Panc1 (cell line): ENCODE measurements around the gene IGF1.

Experiments used
- CTCF ChIP-seq: fragments of 450-650 bp; IDR thresholded peaks from 2 replicates; pipeline ENCODE4 v1.5.1; 2017; ENCODE audit warnings: mild to moderate bottlenecking
- POLR2AphosphoS5 ChIP-seq: IDR thresholded peaks from 2 replicates; pipeline ENCODE4 v1.6.1; 2012; ENCODE audit warnings: mild to moderate bottlenecking, low read depth, low read length, moderate library complexity
- REST ChIP-seq, 2 experiments: IDR thresholded peaks; 2 replicates each; pipeline ENCODE4 v1.6.1; 2011 to 2012; ENCODE audit warnings: low read depth in 2 of 2, control low read depth in 1 of 2, low read length in 1 of 2, mild to moderate bottlenecking in 1 of 2, moderate library complexity in 1 of 2; ENCODE audit not compliant: insufficient read depth in 1 of 2
- TCF7L2 ChIP-seq: IDR thresholded peaks from 2 replicates; pipeline ENCODE4 v1.6.1; 2011; ENCODE audit warnings: mild to moderate bottlenecking, low read depth, low read length, inconsistent platforms

DNA sequence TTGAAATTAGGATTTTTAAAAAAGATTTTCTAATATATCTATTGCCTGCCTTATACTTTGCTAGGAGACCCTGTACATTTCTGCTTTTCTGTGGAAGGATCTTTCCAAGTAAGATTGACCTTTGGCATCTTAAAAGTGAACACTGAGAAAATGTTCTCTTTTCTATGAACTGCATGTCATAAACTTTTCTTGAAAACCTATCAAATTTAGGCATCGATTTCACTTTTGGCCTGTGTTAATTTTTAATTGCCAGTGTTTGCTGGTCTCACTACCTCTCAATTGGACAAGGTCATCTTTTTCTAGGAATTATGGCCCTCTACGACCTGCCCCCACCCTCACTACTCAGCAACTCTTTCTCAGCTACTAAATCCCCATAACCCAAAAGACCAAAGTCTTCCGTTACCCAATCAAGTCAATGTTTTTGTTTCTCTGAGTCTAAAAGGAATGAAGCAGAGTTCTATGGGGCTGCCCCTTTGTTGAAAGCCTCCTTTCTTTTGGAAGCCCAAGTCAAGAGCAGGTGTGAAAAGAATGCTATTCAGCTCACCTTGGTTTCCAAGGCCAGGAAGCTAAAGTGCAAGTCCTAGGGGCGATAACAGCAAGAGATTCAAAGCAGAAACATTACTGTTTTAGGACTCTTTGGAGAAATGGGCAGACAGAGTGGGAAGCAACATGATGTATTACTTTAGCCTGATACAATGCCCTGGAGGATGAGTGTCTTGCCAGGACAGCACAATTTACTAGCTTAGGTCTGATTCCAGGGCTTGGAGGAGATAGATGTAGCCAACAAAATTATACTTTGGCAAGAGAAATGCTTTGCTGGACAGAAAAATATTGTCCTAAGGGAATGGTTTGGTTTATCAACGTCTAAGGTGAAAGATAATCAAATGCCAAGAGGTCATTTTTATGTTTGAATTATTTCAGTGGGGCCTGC, 55.0 kb downstream of the IGF1 start:
- TF ChIP-seq CTCF (no peak), REST (IDR thresholded peaks at IDR 0.05; ENCODE audit: insufficient read depth in 1 of 2, low read depth in 2 of 2, low read length in 1 of 2) (no peak), POLR2AphosphoS5 (no peak), TCF7L2 (no peak)
